RPMI7951 (cell line): Measurements from ENCODE around the gene SH3TC1. TPM values are rescaled to one million over a fixed set of nuclear protein-coding genes. Genes with fewer than 3 reads are reported as not detected.

Experiments used
- DNase-seq: peaks from one replicate; pipeline ENCODE4 v3.0.0-alpha.2; 2012; ENCODE audit warnings: low read depth
- total RNA-seq: library from RNA; depleted of rRNA; stranded (reverse); fragments of >200 nt; shearing (Covaris generic); gene quantifications from 2 replicates; pipeline ENCODE4 v1.2.3, GENCODE V29; 2014

SH3TC1 gene
- total RNA-seq, 1 experiment from 2014 or later, result 6.6 TPM

GRCh38 chr4:8274765-8275547 is 75.9 kb downstream of the SH3TC1 start:
- peak; percentile 76 for DNase-seq

- no peak for DNase-seq
These were observed 76.4 kb downstream of the SH3TC1 start for GRCh38 chr4:8275548-8275910.

DNA sequence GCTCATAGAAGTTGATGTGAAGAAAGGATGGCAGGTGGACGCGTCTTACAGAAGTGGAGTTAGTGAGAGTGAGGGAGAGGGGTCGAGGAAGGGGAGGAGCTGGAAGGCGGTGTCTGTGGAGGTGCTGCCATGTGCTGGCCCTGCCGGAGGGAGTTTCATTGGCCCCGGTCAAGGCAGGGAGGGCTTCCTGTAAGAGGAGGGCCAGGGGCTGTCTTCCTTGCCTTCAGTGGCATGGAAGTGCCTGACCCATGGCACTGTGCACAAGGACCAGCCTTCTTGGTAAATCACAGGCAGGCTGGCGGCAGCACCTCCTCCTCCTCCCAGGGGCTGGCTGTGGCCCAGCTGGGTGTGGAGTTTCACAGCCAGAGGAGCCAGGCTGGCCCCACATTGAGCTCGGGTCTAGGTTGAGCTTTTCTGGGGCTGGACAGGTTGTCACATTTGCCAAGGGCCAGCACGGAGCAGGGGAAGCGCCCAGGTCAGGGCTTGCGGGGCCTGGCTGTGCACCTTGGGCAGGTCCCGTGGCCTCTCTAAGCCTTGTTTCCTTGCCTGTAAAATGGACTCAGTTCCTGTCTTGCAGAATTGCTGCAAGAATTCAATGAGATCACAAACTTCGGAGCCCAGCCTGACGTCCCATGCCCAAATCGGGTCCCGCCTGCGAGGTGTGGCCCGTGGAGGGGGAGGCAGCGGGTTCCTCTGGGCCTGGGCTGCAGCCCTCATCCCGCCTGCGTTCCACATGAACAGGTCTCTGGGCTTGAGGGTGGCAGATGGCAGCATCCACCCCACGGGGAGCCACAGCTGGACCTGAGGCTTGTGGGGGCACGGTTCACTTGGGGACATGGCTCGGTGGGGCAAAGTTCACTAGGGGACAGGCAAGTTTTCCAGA is 77.5 kb downstream of the SH3TC1 start:
- peak; percentile 47 for DNase-seq

GRCh38 chr4:8277356-8278008 is 78.4 kb downstream of the SH3TC1 start:
- DNase-seq, result no peak

- DNase-seq, result peak; percentile 45
These were observed 78.9 kb downstream of the SH3TC1 start for GRCh38 chr4:8278009-8278395.

DNA sequence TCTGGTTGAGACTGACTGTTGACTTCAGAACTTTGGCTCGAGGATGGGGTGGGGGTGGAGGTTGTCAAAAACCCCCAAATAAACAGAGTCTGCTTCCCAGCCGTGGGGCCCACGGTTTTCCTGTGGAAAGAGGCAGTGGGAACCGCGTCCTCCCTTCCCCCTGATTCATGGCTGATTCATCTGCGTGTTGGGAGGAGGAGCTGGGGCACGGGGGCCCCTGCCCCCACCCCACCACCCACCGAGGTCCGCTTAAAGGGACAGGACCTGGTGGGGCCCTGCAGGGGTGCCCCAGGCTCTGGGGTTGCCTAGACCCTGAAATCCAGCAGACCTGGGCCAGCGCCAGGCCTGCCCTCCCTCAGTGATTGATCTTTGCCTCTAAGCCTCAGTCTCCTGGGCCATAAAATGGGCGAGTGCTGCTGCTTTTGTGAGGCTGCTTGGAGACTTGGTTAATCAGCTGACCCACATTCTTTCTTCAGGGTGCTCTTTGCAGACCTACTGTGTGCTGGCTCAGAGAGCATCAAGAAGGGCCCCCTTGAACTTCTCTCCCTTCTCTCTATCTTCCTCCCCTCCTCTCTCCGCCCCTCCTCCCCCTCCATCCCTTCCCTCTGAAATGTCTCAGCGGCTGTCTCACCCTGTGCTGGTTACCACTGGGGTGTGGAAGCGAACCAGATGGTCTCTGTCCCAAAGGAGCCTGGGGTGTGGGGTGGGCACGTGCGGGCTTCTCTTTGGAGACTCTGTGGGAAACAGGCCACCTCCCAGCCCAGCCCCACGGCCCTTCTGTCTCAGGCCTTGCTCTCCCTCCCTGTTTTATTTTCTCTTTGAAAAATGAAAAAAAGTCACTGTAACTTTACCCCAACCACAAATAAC is 79.6 kb downstream of the SH3TC1 start:
- peak; percentile 90 for DNase-seq

GRCh38 chr4:8279321-8280157 is 80.4 kb downstream of the SH3TC1 start:
- DNase-seq, result no peak

- DNase-seq, result no peak
These were observed 81.2 kb downstream of the SH3TC1 start for GRCh38 chr4:8280158-8280875.

GRCh38 chr4:8280876-8281440 is 81.9 kb downstream of the SH3TC1 start:
- no peak for DNase-seq

DNA sequence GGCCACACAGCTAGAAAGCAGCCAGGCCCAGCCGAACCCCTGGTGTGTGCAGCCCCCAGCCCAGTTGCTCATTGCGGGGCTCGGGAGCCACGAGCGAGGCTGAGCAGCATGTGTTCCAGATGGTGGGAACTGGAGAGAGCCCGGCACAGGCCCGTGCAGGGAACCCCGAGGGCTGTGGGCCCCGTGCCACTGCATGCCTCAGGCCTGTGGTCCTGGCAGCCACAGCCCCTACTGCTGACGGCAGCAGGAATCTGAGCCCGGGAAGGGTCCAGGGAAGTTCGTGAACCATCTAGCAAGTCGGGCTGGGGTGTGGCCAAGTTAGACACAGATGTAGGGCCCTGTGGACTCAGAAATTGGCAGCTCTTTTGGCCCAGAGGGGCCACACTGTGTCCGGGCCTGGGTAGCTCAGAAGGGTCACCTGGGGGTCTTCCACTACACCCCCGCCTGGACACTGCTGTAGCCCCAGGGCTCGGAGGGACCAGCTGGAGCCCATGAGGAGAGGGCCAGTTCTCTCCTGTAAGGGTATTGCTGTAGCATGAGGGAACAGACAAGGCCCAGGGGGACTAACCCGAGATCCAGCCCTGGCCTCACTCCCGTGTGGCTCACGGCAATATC is 82.5 kb downstream of the SH3TC1 start:
- DNase-seq, result peak; percentile 86

DNA sequence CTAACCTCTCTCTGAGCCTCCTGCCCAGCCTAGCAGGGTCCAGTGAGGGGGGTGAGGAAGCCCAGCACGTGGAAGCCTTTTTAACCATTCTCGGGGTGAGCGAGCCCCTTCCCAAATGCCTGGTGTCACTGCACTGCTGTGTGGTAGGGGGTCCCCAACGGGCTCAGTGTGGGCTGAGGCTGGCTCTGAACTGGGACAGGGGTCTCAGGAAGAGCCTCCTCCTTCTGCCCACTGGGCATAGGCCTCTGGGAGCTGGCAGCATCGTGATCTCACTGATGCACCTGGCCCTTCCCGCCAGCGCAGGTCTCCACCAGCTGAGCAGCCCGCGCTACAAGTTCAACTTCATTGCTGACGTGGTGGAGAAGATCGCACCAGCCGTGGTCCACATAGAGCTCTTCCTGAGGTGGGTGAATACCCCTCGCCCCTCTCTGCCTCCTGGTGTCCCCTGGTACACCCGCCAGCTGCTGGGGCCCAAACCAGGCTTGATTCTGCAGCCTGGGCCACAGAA is 83.1 kb downstream of the SH3TC1 start:
- no peak for DNase-seq

GRCh38 chr4:8282742-8283141 is 83.7 kb downstream of the SH3TC1 start:
- no peak for DNase-seq

GRCh38 chr4:8283161-8283560 is 84.1 kb downstream of the SH3TC1 start:
- DNase-seq, result no peak

- DNase-seq, result no peak
These were observed 84.6 kb downstream of the SH3TC1 start for GRCh38 chr4:8283631-8284121.

DNA sequence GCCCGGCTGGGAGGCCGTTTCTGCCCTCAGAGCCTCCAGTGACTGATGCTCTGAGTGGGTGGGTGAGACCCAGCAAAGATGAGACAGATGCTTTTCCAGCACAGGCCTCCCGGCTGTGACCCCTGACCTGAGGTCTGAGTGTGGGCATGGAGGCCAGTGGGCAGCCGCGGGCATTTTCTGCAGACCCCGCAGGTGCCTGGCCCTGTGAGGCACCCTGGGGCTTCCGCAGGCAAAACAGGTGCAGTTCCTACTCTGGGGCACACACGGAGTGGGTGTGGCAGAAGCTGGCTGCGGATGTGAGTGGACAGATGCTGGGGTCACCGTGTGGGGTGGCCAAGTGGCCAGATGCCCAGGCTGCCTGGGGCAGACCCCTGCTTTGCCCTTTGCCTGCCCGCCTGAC is 85.3 kb downstream of the SH3TC1 start:
- no peak for DNase-seq

DNA sequence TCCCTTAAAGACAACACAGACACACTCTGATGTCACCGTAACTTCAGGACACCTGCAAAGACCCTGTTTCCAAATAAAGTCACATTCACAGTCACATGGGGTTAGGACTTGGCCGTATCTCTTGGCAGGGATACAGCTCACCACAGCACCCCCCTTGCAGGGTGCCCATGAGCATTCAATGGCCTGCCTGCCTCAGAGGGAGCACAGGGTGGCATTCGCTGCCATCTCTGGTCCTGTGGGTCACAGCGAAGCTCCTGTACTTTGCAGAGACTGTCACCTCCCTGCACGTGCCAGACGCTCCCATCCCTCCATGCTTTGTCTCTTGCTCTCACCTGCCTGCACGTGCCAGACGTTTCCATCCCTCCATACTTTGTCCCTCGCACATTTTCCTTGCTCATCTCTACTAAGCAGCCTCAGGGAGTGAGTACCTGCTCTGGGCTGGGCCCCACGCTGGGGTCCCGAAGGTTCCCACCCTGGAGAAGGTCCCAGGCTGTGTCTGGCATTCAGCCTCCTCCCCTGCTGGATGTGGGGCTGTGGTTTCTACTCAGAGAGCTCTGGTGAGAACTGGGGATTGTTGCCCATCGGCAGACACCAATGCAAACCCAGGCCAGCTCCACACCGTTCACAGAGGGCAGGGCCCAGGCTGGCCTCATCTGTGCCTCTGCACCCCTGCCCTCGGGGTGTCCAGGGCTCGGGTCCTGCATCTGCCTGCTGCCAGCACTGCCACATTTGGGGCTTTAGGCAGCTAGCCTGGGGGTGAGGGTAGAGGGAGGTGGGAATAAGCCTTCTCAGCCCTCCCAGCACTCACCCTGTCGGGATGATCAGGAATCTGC is 86.3 kb downstream of the SH3TC1 start:
- no peak for DNase-seq

GRCh38 chr4:8285976-8286718 is 87.1 kb downstream of the SH3TC1 start:
- no peak for DNase-seq
